ENCODE measurements around the gene CALM3. TPM values are rescaled to one million over a fixed set of nuclear protein-coding genes. Genes with fewer than 3 reads are reported as not detected.

The CALM3 gene
- total RNA-seq, 2 donors from 2014 or later: 70.5 to 79.6 TPM

- Histone ChIP-seq H3K4me3 (no peak overlapping the region), H3K27ac (no peak overlapping the region), H3K27me3 (no peaks in the 10 kb centered on the region), H3K9me3 (no peaks in the 10 kb centered on the region), H3K36me3 (replicated peaks in 1 of 2; ENCODE audit: insufficient read depth in 1 of 2, low read depth in 2 of 2) (no peaks in the 10 kb centered on the region), H3K4me1 (no peaks in the 10 kb centered on the region)
- WGBS, 2 donors: 62 to 84% methylated on average over 4 of the region's 4 CpGs
- no peak for DNase-seq
- intact Hi-C loops (cut with DNase I): no loop called here
- no peak for TF ChIP-seq POLR2A (IDR thresholded peaks at IDR 0.05)
- TF ChIP-seq, protein P1, sequence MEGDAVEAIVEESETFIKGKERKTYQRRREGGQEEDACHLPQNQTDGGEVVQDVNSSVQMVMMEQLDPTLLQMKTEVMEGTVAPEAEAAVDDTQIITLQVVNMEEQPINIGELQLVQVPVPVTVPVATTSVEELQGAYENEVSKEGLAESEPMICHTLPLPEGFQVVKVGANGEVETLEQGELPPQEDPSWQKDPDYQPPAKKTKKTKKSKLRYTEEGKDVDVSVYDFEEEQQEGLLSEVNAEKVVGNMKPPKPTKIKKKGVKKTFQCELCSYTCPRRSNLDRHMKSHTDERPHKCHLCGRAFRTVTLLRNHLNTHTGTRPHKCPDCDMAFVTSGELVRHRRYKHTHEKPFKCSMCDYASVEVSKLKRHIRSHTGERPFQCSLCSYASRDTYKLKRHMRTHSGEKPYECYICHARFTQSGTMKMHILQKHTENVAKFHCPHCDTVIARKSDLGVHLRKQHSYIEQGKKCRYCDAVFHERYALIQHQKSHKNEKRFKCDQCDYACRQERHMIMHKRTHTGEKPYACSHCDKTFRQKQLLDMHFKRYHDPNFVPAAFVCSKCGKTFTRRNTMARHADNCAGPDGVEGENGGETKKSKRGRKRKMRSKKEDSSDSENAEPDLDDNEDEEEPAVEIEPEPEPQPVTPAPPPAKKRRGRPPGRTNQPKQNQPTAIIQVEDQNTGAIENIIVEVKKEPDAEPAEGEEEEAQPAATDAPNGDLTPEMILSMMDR (IDR thresholded peaks at IDR 0.05): no peak
- ATAC-seq: no peak
Measured at GRCh38 chr19:46586294-46586693, 14.8 kb upstream of the CALM3 start.

- H3K27me3 ChIP-seq: no peaks in the 10 kb centered on the region
- H3K27ac ChIP-seq: no peak overlapping the region
- ATAC-seq: no peak
- TF ChIP-seq, protein P1 (IDR thresholded peaks at IDR 0.05): no peak
- TF ChIP-seq POLR2A (IDR thresholded peaks at IDR 0.05): no peak
- WGBS, 2 donors: 80 to 90% methylated on average over 3 of the region's 3 CpGs
- no peak overlapping the region for H3K4me3 ChIP-seq
- no peak for DNase-seq
- no peaks in the 10 kb centered on the region for H3K9me3 ChIP-seq
- no peaks in the 10 kb centered on the region for H3K4me1 ChIP-seq
- intact Hi-C loops (cut with DNase I): no loop called here
- no peaks in the 10 kb centered on the region for H3K36me3 ChIP-seq (replicated peaks in 1 of 2; ENCODE audit: insufficient read depth in 1 of 2, low read depth in 2 of 2)
Measured at GRCh38 chr19:46587861-46588260, 13.3 kb upstream of the CALM3 start.

GRCh38 chr19:46591254-46591653 is 9.9 kb upstream of the CALM3 start:
- H3K27ac ChIP-seq: no peak overlapping the region
- no peak for ATAC-seq
- H3K27me3 ChIP-seq: no peaks in the 10 kb centered on the region
- WGBS, 2 donors: 94 to 98% methylated on average over 4 of the region's 4 CpGs
- H3K4me1 ChIP-seq: no peaks in the 10 kb centered on the region
- TF ChIP-seq POLR2A (IDR thresholded peaks at IDR 0.05): no peak
- TF ChIP-seq, protein P1 (IDR thresholded peaks at IDR 0.05): no peak
- H3K9me3 ChIP-seq: no peaks in the 10 kb centered on the region
- H3K4me3 ChIP-seq: no peak overlapping the region
- H3K36me3 ChIP-seq (replicated peaks in 1 of 2; ENCODE audit: insufficient read depth in 1 of 2, low read depth in 2 of 2): no peaks in the 10 kb centered on the region
- no peak for DNase-seq
- intact Hi-C loops (cut with DNase I): no loop called here

- H3K4me3 ChIP-seq: no peak overlapping the region
- TF ChIP-seq POLR2A (IDR thresholded peaks at IDR 0.05): no peak
- TF ChIP-seq, protein P1 (IDR thresholded peaks at IDR 0.05): no peak
- WGBS, 2 donors: 79 to 88% methylated on average over 3 of the region's 3 CpGs
- H3K4me1 ChIP-seq: no peaks in the 10 kb centered on the region
- no peaks in the 10 kb centered on the region for H3K36me3 ChIP-seq (replicated peaks in 1 of 2; ENCODE audit: insufficient read depth in 1 of 2, low read depth in 2 of 2)
- no peak for DNase-seq
- intact Hi-C loops (cut with DNase I): no loop called here
- H3K9me3 ChIP-seq: no peaks in the 10 kb centered on the region
- no peaks in the 10 kb centered on the region for H3K27me3 ChIP-seq
- H3K27ac ChIP-seq: no peak overlapping the region
- no peak for ATAC-seq
Measured at GRCh38 chr19:46591870-46592269, 9.3 kb upstream of the CALM3 start.

GRCh38 chr19:46596008-46596407 is 5.1 kb upstream of the CALM3 start:
- Histone ChIP-seq H3K27ac (no peak overlapping the region), H3K27me3 (no peaks in the 10 kb centered on the region), H3K4me3 (no peak overlapping the region), H3K9me3 (no peaks in the 10 kb centered on the region), H3K36me3 (replicated peaks in 1 of 2; ENCODE audit: insufficient read depth in 1 of 2, low read depth in 2 of 2) (no peaks in the 10 kb centered on the region), H3K4me1 (peaks cover 6% of the 10 kb centered on the region)
- DNase-seq: no peak
- no peak for ATAC-seq
- no peak for TF ChIP-seq POLR2A (IDR thresholded peaks at IDR 0.05)
- TF ChIP-seq, protein P1 (IDR thresholded peaks at IDR 0.05): no peak
- intact Hi-C loops (cut with DNase I): no loop called here
- WGBS, 2 donors: 88 to 94% methylated on average over 6 of the region's 6 CpGs
